H9 (cell line): ENCODE results near the gene ATG2A. TPM values are rescaled to one million over a fixed set of nuclear protein-coding genes. Genes with fewer than 3 reads are reported as not detected.

Experiments
- DNase-seq: peaks from one replicate; pipeline ENCODE4 v3.0.0-alpha.2; 2017
- H2AFZ ChIP-seq: one replicate; pipeline ENCODE4 v1.6.1; 2013; ENCODE audit warnings: mild to moderate bottlenecking, low read length, control low read depth, moderate library complexity
- H2AK5ac ChIP-seq: 2 replicates; pipeline ENCODE4 v1.6.1; 2013; ENCODE audit warnings: low read length, control low read depth, mixed read lengths; ENCODE audit not compliant: insufficient read length
- H2BK120ac ChIP-seq: one replicate; pipeline ENCODE4 v1.6.1; 2013; ENCODE audit warnings: low read depth, mild to moderate bottlenecking, low read length, control low read depth, inconsistent platforms; ENCODE audit not compliant: poor library complexity, severe bottlenecking
- H2BK12ac ChIP-seq: 2 replicates; pipeline ENCODE4 v1.6.1; 2013; ENCODE audit warnings: low read length, control low read depth, mixed read lengths, low read depth; ENCODE audit not compliant: insufficient read length
- H2BK15ac ChIP-seq: 2 replicates; pipeline ENCODE4 v1.6.1; 2013; ENCODE audit warnings: low read depth, low read length, control low read depth
- H2BK20ac ChIP-seq: one replicate; pipeline ENCODE4 v1.6.1; 2013; ENCODE audit warnings: low read depth, mild to moderate bottlenecking, low read length, control low read depth, inconsistent platforms; ENCODE audit not compliant: poor library complexity, severe bottlenecking
- H2BK5ac ChIP-seq: 2 replicates; pipeline ENCODE4 v1.6.1; 2013; ENCODE audit warnings: low read length, control low read depth, mixed read lengths; ENCODE audit not compliant: insufficient read length
- H3K14ac ChIP-seq: 2 replicates; pipeline ENCODE4 v1.6.1; 2013; ENCODE audit warnings: low read length, control low read depth; ENCODE audit not compliant: insufficient read depth
- H3K18ac ChIP-seq: 2 replicates; pipeline ENCODE4 v1.6.1; 2013; ENCODE audit warnings: low read depth, mild to moderate bottlenecking, mixed read lengths, low read length, control low read depth; ENCODE audit not compliant: insufficient read length
- H3K23ac ChIP-seq: 2 replicates; pipeline ENCODE4 v1.6.1; 2013; ENCODE audit warnings: low read length, control low read depth, mixed read lengths, low read depth; ENCODE audit not compliant: insufficient read length
- H3K23me2 ChIP-seq: 2 replicates; pipeline ENCODE4 v1.6.1; 2013; ENCODE audit warnings: low read depth, mild to moderate bottlenecking, mixed read lengths, low read length, control low read depth; ENCODE audit not compliant: insufficient read length, poor library complexity, severe bottlenecking
- H3K27ac ChIP-seq: 2 replicates; pipeline ENCODE4 v1.5.1; 2013; ENCODE audit warnings: low read length, control low read depth, mixed read lengths, low read depth; ENCODE audit not compliant: insufficient read length
- H3K27me3 ChIP-seq: 2 replicates; pipeline ENCODE4 v1.6.1; 2013; ENCODE audit warnings: low read length, control low read depth, inconsistent platforms; ENCODE audit not compliant: insufficient read depth
- H3K4ac ChIP-seq: 2 replicates; pipeline ENCODE4 v1.6.1; 2013; ENCODE audit warnings: low read depth, mild to moderate bottlenecking, control low read depth, inconsistent platforms, low read length, moderate library complexity
- H3K4me1 ChIP-seq: 2 replicates; pipeline ENCODE4 v1.6.1; 2013; ENCODE audit warnings: low read length, control low read depth, inconsistent platforms; ENCODE audit not compliant: insufficient read depth
- H3K4me2 ChIP-seq: 2 replicates; pipeline ENCODE4 v1.6.1; 2013; ENCODE audit warnings: low read length, control low read depth, mixed read lengths; ENCODE audit not compliant: insufficient read length, insufficient read depth
- H3K56ac ChIP-seq: 2 replicates; pipeline ENCODE4 v1.6.1; 2013; ENCODE audit warnings: low read depth, mild to moderate bottlenecking, mixed read lengths, low read length, control low read depth; ENCODE audit not compliant: insufficient read length
- H3K79me1 ChIP-seq: 2 replicates; pipeline ENCODE4 v1.6.1; 2013; ENCODE audit warnings: low read depth, mild to moderate bottlenecking, moderate library complexity, low read length, control low read depth, inconsistent platforms; ENCODE audit not compliant: insufficient read depth, poor library complexity, severe bottlenecking
- H3K79me2 ChIP-seq: 2 replicates; pipeline ENCODE4 v1.6.1; 2013; ENCODE audit warnings: low read length, control low read depth, inconsistent platforms; ENCODE audit not compliant: insufficient read depth
- H3K9ac ChIP-seq: 2 replicates; pipeline ENCODE4 v1.6.1; 2013; ENCODE audit warnings: low read length, control low read depth, mixed read lengths; ENCODE audit not compliant: insufficient read length; ENCODE audit errors: extremely low read depth
- H3K9me3 ChIP-seq: one replicate; pipeline ENCODE4 v1.6.1; 2013; ENCODE audit warnings: low read depth, low read length, inconsistent platforms; ENCODE audit not compliant: control insufficient read depth
- H3T11ph ChIP-seq: one replicate; pipeline ENCODE4 v1.6.1; 2013; ENCODE audit warnings: mild to moderate bottlenecking, low read length, control low read depth, inconsistent platforms
- H4K20me1 ChIP-seq: one replicate; pipeline ENCODE4 v1.6.1; 2013; ENCODE audit not compliant: control insufficient read depth, insufficient read length, insufficient read depth
- H4K5ac ChIP-seq: 2 replicates; pipeline ENCODE4 v1.6.1; 2013; ENCODE audit warnings: low read depth, mild to moderate bottlenecking, mixed read lengths, low read length, control low read depth; ENCODE audit not compliant: insufficient read length
- H4K8ac ChIP-seq: replicated peaks from 2 replicates; pipeline ENCODE4 v1.6.1; 2013; ENCODE audit warnings: low read length, control low read depth, mixed read lengths, low read depth; ENCODE audit not compliant: insufficient read length
- H4K91ac ChIP-seq: 2 replicates; pipeline ENCODE4 v1.6.1; 2013; ENCODE audit warnings: low read depth, mild to moderate bottlenecking, moderate library complexity, mixed read lengths, low read length, control low read depth; ENCODE audit not compliant: insufficient read length
- H3K27ac Mint-ChIP-seq, 3 experiments: 2 replicates in 2 of 3; 3 replicates in 1 of 3; pipeline ENCODE4 v1.8.0; 2020 to 2021; ENCODE audit warnings: mixed read lengths in 3 of 3, mild to moderate bottlenecking in 1 of 3, moderate library complexity in 1 of 3
- H3K27me3 Mint-ChIP-seq: 2 replicates; pipeline ENCODE4 v1.8.0; 2021; ENCODE audit warnings: low read depth, mild to moderate bottlenecking, moderate library complexity, mixed read lengths
- H3K36me3 Mint-ChIP-seq, 3 experiments: 2 replicates in 2 of 3; 3 replicates in 1 of 3; pipeline ENCODE4 v1.8.0; 2020 to 2021; ENCODE audit warnings: low read depth in 3 of 3, mixed read lengths in 3 of 3; ENCODE audit not compliant: insufficient read depth in 1 of 3
- H3K4me1 Mint-ChIP-seq, 2 experiments: 2 replicates each; pipeline ENCODE4 v1.8.0; 2020; ENCODE audit warnings: mixed read lengths in 2 of 2
- H3K4me3 Mint-ChIP-seq, 2 experiments: 2 replicates in 1 of 2; 3 replicates in 1 of 2; pipeline ENCODE4 v1.8.0; 2020 to 2021; ENCODE audit warnings: mild to moderate bottlenecking in 2 of 2, mixed read lengths in 2 of 2, moderate library complexity in 1 of 2
- H3K9me3 Mint-ChIP-seq, 2 experiments: 2 replicates in 1 of 2; 3 replicates in 1 of 2; pipeline ENCODE4 v1.8.0; 2020; ENCODE audit warnings: mild to moderate bottlenecking in 2 of 2, mixed read lengths in 2 of 2, moderate library complexity in 1 of 2
- CTCF ChIP-seq: fragments of 200-600 bp; sonication (generic); conservative IDR thresholded peaks from 3 replicates; pipeline ENCODE4 v1.8.0; 2021; ENCODE audit warnings: antibody characterized with exemption, mild to moderate bottlenecking
- WGBS: extraction: QIAGEN DNeasy Blood & Tissue Kit; methylation state at CpG from one replicate; pipeline ENCODE4 v1.1.7; 2013; ENCODE audit warnings: missing lambda C conversion rate, low lambda C conversion rate, mixed read lengths; ENCODE audit not compliant: insufficient read length; ENCODE audit errors: extremely low coverage; 5-methylcytosine and 5-hydroxymethylcytosine counted together
- total RNA-seq: library from RNA; stranded (reverse); gene quantifications from 2 replicates; pipeline ENCODE4 v1.2.1, GENCODE V29; 2021

ATG2A gene
- total RNA-seq, 1 experiment from 2014 or later, result 21.3 TPM

- Histone ChIP-seq H3K4ac (no peak overlapping the region), H2AK5ac (no peak overlapping the region), H3K27ac (no peak overlapping the region), H3K27me3 (no peaks in the 10 kb centered on the region), H3K9me3 (no peaks in the 10 kb centered on the region), H2BK120ac (no peak overlapping the region), H3K23ac (no peak overlapping the region), H4K91ac (no peak overlapping the region), H4K8ac (no peak overlapping the region), H3K14ac (no peak overlapping the region), H2BK15ac (no peak overlapping the region), H3K18ac (no peak overlapping the region), H3K9ac (no peak overlapping the region), H3K4me2 (no peak overlapping the region), H3K56ac (no peak overlapping the region), H3T11ph (no peak overlapping the region), H2BK20ac (no peak overlapping the region), H3K79me1 (no peaks in the 10 kb centered on the region), H2AFZ (no peak overlapping the region), H4K20me1 (no peaks in the 10 kb centered on the region), H2BK12ac (no peak overlapping the region), H3K23me2 (peaks cover 7% of the 10 kb centered on the region), H3K4me1 (no peaks in the 10 kb centered on the region), H2BK5ac (no peak overlapping the region), H4K5ac (no peak overlapping the region), H3K79me2 (no peaks in the 10 kb centered on the region)
- DNase-seq, result no peak
- H3K4me1 Mint-ChIP-seq, result peaks cover 8 to 21% of the 10 kb centered on the region in 2 experiments
- H3K27me3 Mint-ChIP-seq, result peaks cover 7% of the 10 kb centered on the region
- no CpG with 5 or more reads among the region's 2 CpGs for WGBS
- H3K9me3 Mint-ChIP-seq, result no peaks in the 10 kb centered on the region
- no peak overlapping the region for H3K27ac Mint-ChIP-seq
- H3K4me3 Mint-ChIP-seq, result no peak overlapping the region
- peaks cover 0 to 4% (median 0%) of the 10 kb centered on the region in 3 experiments; a peak in 1 of 7 replicates for H3K36me3 Mint-ChIP-seq
- TF ChIP-seq CTCF, result no peak
Observed at GRCh38 chr11:64928957-64929356, 11.9 kb upstream of the ATG2A start.
